Liver (tissue), 9 donors: ENCODE data around the gene ZNF891. TPM values are rescaled to one million over a fixed set of nuclear protein-coding genes. Genes with fewer than 3 reads are reported as not detected.

Experiments used
- DNase-seq: peaks from one replicate; pipeline ENCODE4 v3.0.0-alpha.2; 2017; ENCODE audit warnings: low spot score
- H3K27ac ChIP-seq, 2 donors: one replicate each; pipeline ENCODE4 v1.7.0; 2013; ENCODE audit warnings: inconsistent platforms in 2 of 2, low read length in 2 of 2, control low read depth in 1 of 2, low read depth in 1 of 2, mild to moderate bottlenecking in 1 of 2
- H3K27me3 ChIP-seq, 4 donors: one replicate each; pipeline versions ENCODE4 v1.6.1 to v1.7.0; 2013; ENCODE audit warnings: low read length in 3 of 4, inconsistent platforms in 1 of 4, mild to moderate bottlenecking in 1 of 4, moderate library complexity in 1 of 4; ENCODE audit not compliant: control insufficient read depth in 4 of 4, insufficient read depth in 4 of 4
- H3K36me3 ChIP-seq, 4 donors: one replicate each; pipeline versions ENCODE4 v1.6.1 to v1.7.0; 2013; ENCODE audit warnings: low read length in 3 of 4, mild to moderate bottlenecking in 3 of 4, low read depth in 1 of 4, moderate library complexity in 1 of 4; ENCODE audit not compliant: control insufficient read depth in 4 of 4, insufficient read depth in 3 of 4
- H3K4me1 ChIP-seq, 4 donors: one replicate each; pipeline versions ENCODE4 v1.6.1 to v1.7.0; 2013; ENCODE audit warnings: low read length in 3 of 4, mild to moderate bottlenecking in 3 of 4, moderate library complexity in 1 of 4; ENCODE audit not compliant: control insufficient read depth in 4 of 4, insufficient read depth in 4 of 4
- H3K4me3 ChIP-seq, 3 donors: one replicate each; pipeline versions ENCODE4 v1.6.1 to v1.7.0; 2013; ENCODE audit warnings: low read length in 3 of 3, control low read depth in 1 of 3, low read depth in 1 of 3, mild to moderate bottlenecking in 1 of 3
- H3K9ac ChIP-seq, 2 donors: one replicate each; pipeline ENCODE4 v1.7.0; 2013; ENCODE audit warnings: low read length in 2 of 2, mild to moderate bottlenecking in 2 of 2, moderate library complexity in 2 of 2, control low read depth in 1 of 2, low read depth in 1 of 2
- H3K9me3 ChIP-seq, 4 donors: one replicate each; pipeline versions ENCODE4 v1.6.1 to v1.7.0; 2013; ENCODE audit warnings: low read length in 3 of 4; ENCODE audit not compliant: control insufficient read depth in 4 of 4
- EGR1 ChIP-seq, 2 donors: IDR thresholded peaks; 2 replicates each; pipeline ENCODE4 v1.6.1; 2016 to 2018; ENCODE audit warnings: antibody characterized with exemption in 2 of 2, low read depth in 2 of 2
- FOXA1 ChIP-seq: IDR thresholded peaks from 2 replicates; pipeline ENCODE4 v1.6.1; 2016; ENCODE audit warnings: antibody characterized with exemption
- FOXA2 ChIP-seq: IDR thresholded peaks from 2 replicates; pipeline ENCODE4 v1.6.1; 2016; ENCODE audit warnings: antibody characterized with exemption
- GABPA ChIP-seq, 2 donors: IDR thresholded peaks in 1 of 2; conservative IDR thresholded peaks in 1 of 2; 2 replicates each; pipeline ENCODE4 v1.6.1; 2016; ENCODE audit warnings: antibody characterized with exemption in 2 of 2, mild to moderate bottlenecking in 1 of 2, moderate library complexity in 1 of 2
- HNF4A ChIP-seq, 2 donors: conservative IDR thresholded peaks; 2 replicates each; pipeline ENCODE4 v1.6.1; 2016; ENCODE audit warnings: antibody characterized with exemption in 2 of 2, mild to moderate bottlenecking in 2 of 2
- HNF4G ChIP-seq: IDR thresholded peaks from 2 replicates; pipeline ENCODE4 v1.6.1; 2016; ENCODE audit warnings: antibody characterized with exemption
- JUND ChIP-seq, 2 donors: IDR thresholded peaks; 2 replicates each; pipeline ENCODE4 v1.6.1; 2016; ENCODE audit warnings: antibody characterized with exemption in 2 of 2
- NR2F2 ChIP-seq: IDR thresholded peaks from 2 replicates; pipeline ENCODE4 v1.6.1; 2016; ENCODE audit warnings: antibody characterized with exemption
- RAD21 ChIP-seq, 2 donors: IDR thresholded peaks; 2 replicates each; pipeline ENCODE4 v1.6.1; 2016; ENCODE audit warnings: antibody characterized with exemption in 2 of 2, mild to moderate bottlenecking in 2 of 2
- RXRA ChIP-seq, 2 donors: IDR thresholded peaks; 2 replicates each; pipeline ENCODE4 v1.6.1; 2017 to 2018; ENCODE audit warnings: antibody characterized with exemption in 2 of 2, mild to moderate bottlenecking in 1 of 2
- SP1 ChIP-seq: IDR thresholded peaks from 2 replicates; pipeline ENCODE4 v1.6.1; 2018; ENCODE audit warnings: antibody characterized with exemption, mild to moderate bottlenecking
- TAF1 ChIP-seq: conservative IDR thresholded peaks from 2 replicates; pipeline ENCODE4 v1.6.1; 2016; ENCODE audit warnings: antibody characterized with exemption, mild to moderate bottlenecking
- YY1 ChIP-seq: IDR thresholded peaks from 2 replicates; pipeline ENCODE4 v1.6.1; 2016; ENCODE audit warnings: antibody characterized with exemption, mild to moderate bottlenecking
- WGBS: extraction: QIAGEN DNeasy Blood & Tissue Kit; methylation state at CpG from one replicate; pipeline ENCODE4 v1.1.7; 2013; 5-methylcytosine and 5-hydroxymethylcytosine counted together
- polyA plus RNA-seq, 2 donors: library from polyadenylated mRNA; stranded (reverse) in 1 of 2; unstranded in 1 of 2; fragments of 200-250 nt in 1 of 2; fragments of >200 nt in 1 of 2; fragmentation: Nextera tagmentation in 1 of 2; extraction: Ambion mirVana in 1 of 2; gene quantifications; one replicate each; pipeline versions ENCODE4 v1.2.1 to v1.2.3, GENCODE V29; 2013 to 2015
- total RNA-seq, 2 donors: library from RNA; depleted of rRNA; stranded (reverse); fragments of >200 nt; gene quantifications; one replicate each; pipeline ENCODE4 v1.2.3, GENCODE V29; 2014
- TF ChIP-seq, protein P1 (sequence below): fragments of 150-350 bp; IDR thresholded peaks from 2 replicates; pipeline ENCODE4 v1.5.1; 2017; ENCODE audit warnings: improper control_type of control experiment, low read depth, low read length; ENCODE audit not compliant: missing input control
- TF ChIP-seq, protein P2 (sequence below): IDR thresholded peaks from 2 replicates; pipeline ENCODE4 v1.6.1; 2016; ENCODE audit warnings: antibody characterized with exemption
- TF ChIP-seq, protein P3 (sequence below): IDR thresholded peaks from 2 replicates; pipeline ENCODE4 v1.6.1; 2016; ENCODE audit warnings: antibody characterized with exemption, mild to moderate bottlenecking
- TF ChIP-seq, protein P4 (sequence below): IDR thresholded peaks from 2 replicates; pipeline ENCODE4 v1.6.1; 2016; ENCODE audit warnings: antibody characterized with exemption
- TF ChIP-seq, protein P5 (sequence below): IDR thresholded peaks from 2 replicates; pipeline ENCODE4 v1.6.1; 2016; ENCODE audit warnings: antibody characterized with exemption
- donor health status: healthy.
- donor health status: healthy.
- donor health status: healthy.
- donor health status: healthy.
- donor health status: healthy.

Gene ZNF891
- total and polyA plus RNA-seq, 4 donors, result 0.13 to 1.3 (median 0.45) TPM

DNA sequence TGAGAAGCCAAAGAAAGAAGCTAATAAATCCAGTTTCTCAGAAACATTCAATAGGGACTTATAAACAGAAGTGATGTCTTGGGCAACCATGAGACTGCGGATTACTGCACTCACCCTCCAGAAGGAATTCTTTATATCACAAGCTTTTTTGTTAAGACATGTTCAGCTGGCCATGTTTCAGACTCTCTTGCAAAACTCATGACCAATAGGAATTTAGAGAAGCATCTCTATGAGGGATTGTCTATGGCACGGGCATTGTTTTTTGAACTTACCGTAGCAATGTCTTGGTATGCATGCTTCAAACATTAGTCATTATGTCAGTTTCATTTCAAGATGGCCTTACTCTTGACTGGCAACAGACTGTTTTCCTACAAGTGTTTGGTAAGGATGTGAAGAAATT, 35.7 kb upstream of the ZNF891 start (continued):
- TF ChIP-seq, protein P1, sequence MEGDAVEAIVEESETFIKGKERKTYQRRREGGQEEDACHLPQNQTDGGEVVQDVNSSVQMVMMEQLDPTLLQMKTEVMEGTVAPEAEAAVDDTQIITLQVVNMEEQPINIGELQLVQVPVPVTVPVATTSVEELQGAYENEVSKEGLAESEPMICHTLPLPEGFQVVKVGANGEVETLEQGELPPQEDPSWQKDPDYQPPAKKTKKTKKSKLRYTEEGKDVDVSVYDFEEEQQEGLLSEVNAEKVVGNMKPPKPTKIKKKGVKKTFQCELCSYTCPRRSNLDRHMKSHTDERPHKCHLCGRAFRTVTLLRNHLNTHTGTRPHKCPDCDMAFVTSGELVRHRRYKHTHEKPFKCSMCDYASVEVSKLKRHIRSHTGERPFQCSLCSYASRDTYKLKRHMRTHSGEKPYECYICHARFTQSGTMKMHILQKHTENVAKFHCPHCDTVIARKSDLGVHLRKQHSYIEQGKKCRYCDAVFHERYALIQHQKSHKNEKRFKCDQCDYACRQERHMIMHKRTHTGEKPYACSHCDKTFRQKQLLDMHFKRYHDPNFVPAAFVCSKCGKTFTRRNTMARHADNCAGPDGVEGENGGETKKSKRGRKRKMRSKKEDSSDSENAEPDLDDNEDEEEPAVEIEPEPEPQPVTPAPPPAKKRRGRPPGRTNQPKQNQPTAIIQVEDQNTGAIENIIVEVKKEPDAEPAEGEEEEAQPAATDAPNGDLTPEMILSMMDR, result no peak
- no peak for TF ChIP-seq JUND (IDR thresholded peaks at IDR 0.05)
- TF ChIP-seq SP1, result no peak
- TF ChIP-seq YY1, result no peak
- no peak for TF ChIP-seq RAD21 (IDR thresholded peaks at IDR 0.05)
- TF ChIP-seq FOXA2, result no peak
- no peak for TF ChIP-seq HNF4A (conservative IDR thresholded peaks at IDR 0.05)
- TF ChIP-seq, protein P2, sequence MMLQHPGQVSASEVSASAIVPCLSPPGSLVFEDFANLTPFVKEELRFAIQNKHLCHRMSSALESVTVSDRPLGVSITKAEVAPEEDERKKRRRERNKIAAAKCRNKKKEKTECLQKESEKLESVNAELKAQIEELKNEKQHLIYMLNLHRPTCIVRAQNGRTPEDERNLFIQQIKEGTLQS, result no peak
- no peak for TF ChIP-seq TAF1

DNA sequence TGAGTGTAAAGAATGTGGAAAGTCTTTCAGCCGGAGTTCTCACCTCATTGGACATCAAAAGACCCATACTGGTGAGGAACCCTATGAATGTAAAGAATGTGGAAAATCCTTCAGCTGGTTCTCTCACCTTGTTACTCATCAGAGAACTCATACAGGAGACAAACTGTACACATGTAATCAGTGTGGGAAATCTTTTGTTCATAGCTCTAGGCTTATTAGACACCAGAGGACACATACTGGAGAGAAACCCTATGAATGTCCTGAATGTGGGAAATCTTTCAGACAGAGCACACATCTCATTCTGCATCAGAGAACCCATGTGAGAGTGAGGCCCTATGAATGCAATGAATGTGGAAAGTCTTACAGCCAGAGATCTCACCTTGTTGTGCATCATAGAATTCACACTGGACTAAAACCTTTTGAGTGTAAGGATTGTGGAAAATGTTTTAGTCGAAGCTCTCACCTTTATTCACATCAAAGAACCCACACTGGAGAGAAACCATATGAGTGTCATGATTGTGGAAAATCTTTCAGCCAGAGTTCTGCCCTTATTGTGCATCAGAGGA, 26.1 kb upstream of the ZNF891 start:
- Histone ChIP-seq H3K36me3 (peaks cover 20 to 68% (median 59%) of the 10 kb centered on the region in 4 donors), H3K4me3 (peak overlapping the region in 2 of 3 donors; percentile 60 to 74), H3K27ac (no peak overlapping the region), H3K9ac (no peak overlapping the region), H3K27me3 (no peaks in the 10 kb centered on the region), H3K9me3 (peaks cover 49 to 87% (median 80%) of the 10 kb centered on the region in 4 donors), H3K4me1 (no peaks in the 10 kb centered on the region)
- 96% methylated on average over 2 of the region's 2 CpGs for WGBS
- no peak for TF ChIP-seq HNF4A (conservative IDR thresholded peaks at IDR 0.05)
- no peak for TF ChIP-seq RXRA (IDR thresholded peaks at IDR 0.05)
- TF ChIP-seq, protein P3, sequence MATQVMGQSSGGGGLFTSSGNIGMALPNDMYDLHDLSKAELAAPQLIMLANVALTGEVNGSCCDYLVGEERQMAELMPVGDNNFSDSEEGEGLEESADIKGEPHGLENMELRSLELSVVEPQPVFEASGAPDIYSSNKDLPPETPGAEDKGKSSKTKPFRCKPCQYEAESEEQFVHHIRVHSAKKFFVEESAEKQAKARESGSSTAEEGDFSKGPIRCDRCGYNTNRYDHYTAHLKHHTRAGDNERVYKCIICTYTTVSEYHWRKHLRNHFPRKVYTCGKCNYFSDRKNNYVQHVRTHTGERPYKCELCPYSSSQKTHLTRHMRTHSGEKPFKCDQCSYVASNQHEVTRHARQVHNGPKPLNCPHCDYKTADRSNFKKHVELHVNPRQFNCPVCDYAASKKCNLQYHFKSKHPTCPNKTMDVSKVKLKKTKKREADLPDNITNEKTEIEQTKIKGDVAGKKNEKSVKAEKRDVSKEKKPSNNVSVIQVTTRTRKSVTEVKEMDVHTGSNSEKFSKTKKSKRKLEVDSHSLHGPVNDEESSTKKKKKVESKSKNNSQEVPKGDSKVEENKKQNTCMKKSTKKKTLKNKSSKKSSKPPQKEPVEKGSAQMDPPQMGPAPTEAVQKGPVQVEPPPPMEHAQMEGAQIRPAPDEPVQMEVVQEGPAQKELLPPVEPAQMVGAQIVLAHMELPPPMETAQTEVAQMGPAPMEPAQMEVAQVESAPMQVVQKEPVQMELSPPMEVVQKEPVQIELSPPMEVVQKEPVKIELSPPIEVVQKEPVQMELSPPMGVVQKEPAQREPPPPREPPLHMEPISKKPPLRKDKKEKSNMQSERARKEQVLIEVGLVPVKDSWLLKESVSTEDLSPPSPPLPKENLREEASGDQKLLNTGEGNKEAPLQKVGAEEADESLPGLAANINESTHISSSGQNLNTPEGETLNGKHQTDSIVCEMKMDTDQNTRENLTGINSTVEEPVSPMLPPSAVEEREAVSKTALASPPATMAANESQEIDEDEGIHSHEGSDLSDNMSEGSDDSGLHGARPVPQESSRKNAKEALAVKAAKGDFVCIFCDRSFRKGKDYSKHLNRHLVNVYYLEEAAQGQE, result no peak
- no peak for TF ChIP-seq FOXA2
- no peak for TF ChIP-seq EGR1 (IDR thresholded peaks at IDR 0.05; ENCODE audit: low read depth in 2 of 2)
- TF ChIP-seq FOXA1, result no peak
- TF ChIP-seq, protein P4, sequence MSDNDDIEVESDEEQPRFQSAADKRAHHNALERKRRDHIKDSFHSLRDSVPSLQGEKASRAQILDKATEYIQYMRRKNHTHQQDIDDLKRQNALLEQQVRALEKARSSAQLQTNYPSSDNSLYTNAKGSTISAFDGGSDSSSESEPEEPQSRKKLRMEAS, result no peak
- TF ChIP-seq, protein P5, sequence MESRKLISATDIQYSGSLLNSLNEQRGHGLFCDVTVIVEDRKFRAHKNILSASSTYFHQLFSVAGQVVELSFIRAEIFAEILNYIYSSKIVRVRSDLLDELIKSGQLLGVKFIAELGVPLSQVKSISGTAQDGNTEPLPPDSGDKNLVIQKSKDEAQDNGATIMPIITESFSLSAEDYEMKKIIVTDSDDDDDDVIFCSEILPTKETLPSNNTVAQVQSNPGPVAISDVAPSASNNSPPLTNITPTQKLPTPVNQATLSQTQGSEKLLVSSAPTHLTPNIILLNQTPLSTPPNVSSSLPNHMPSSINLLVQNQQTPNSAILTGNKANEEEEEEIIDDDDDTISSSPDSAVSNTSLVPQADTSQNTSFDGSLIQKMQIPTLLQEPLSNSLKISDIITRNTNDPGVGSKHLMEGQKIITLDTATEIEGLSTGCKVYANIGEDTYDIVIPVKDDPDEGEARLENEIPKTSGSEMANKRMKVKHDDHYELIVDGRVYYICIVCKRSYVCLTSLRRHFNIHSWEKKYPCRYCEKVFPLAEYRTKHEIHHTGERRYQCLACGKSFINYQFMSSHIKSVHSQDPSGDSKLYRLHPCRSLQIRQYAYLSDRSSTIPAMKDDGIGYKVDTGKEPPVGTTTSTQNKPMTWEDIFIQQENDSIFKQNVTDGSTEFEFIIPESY, result no peak
- no peak for TF ChIP-seq JUND (IDR thresholded peaks at IDR 0.05)
- TF ChIP-seq NR2F2, result no peak
- TF ChIP-seq, protein P1, result no peak
- TF ChIP-seq SP1, result no peak
- TF ChIP-seq YY1, result no peak
- no peak for TF ChIP-seq HNF4G
- no peak for TF ChIP-seq GABPA (IDR thresholded peaks at IDR 0.05 in 1 of 2, conservative IDR thresholded peaks at IDR 0.05 in 1 of 2)
- no peak for TF ChIP-seq TAF1
- TF ChIP-seq, protein P2, result no peak
- no peak for TF ChIP-seq RAD21 (IDR thresholded peaks at IDR 0.05)
- DNase-seq, result no peak
